Ascending aorta (tissue), 2 donors: ENCODE data around the gene SMIM38. TPM values are rescaled to one million over a fixed set of nuclear protein-coding genes. Genes with fewer than 3 reads are reported as not detected.

Experiments used
- DNase-seq, 2 donors: peaks; one replicate each; pipeline ENCODE4 v3.0.0-alpha.2; 2019; ENCODE audit warnings: low spot score in 2 of 2
- H3K27ac ChIP-seq, 2 donors: fragments of 200-600 bp; sonication (generic); one replicate each; pipeline ENCODE4 v1.5.1; 2016 to 2017; ENCODE audit warnings: mild to moderate bottlenecking in 1 of 2
- H3K27me3 ChIP-seq: fragments of 200-600 bp; sonication (generic); one replicate; pipeline ENCODE4 v1.5.1; 2017
- H3K36me3 ChIP-seq, 2 donors: fragments of 200-600 bp; sonication (generic); one replicate each; pipeline ENCODE4 v1.5.1; 2016
- H3K4me1 ChIP-seq, 2 donors: fragments of 200-600 bp; sonication (generic); one replicate each; pipeline ENCODE4 v1.5.1; 2016 to 2017; ENCODE audit warnings: mild to moderate bottlenecking in 1 of 2
- H3K4me3 ChIP-seq, 2 donors: fragments of 200-600 bp; sonication (generic); one replicate each; pipeline ENCODE4 v1.5.1; 2016 to 2017; ENCODE audit warnings: mild to moderate bottlenecking in 1 of 2
- H3K9me3 ChIP-seq, 2 donors: fragments of 200-600 bp; sonication (generic); one replicate each; pipeline ENCODE4 v1.5.1; 2016
- CTCF ChIP-seq, 3 experiments: fragments of 200-600 bp in 2 of 3; fragments of 450-650 bp in 1 of 3; sonication (generic) in 2 of 3; IDR thresholded peaks; one replicate each; pipeline ENCODE4 v1.5.1; 2016 to 2019; ENCODE audit warnings: antibody characterized with exemption in 3 of 3, mild to moderate bottlenecking in 1 of 3, moderate library complexity in 1 of 3
- intact Hi-C: fragments of 100-400 bp; cut with DNase I; formaldehyde crosslinking; loops from one replicate; pipeline ENCODE4 v1.15.1; 2023
- total RNA-seq: library from RNA; depleted of rRNA; stranded (reverse); fragments of >200 nt; gene quantifications from one replicate; pipeline ENCODE4 v1.1.0, GENCODE V29; 2016

SMIM38 gene
- total RNA-seq, 1 donor from 2014 or later: 3.1 TPM

GRCh38 chr11:69201066-69201365 is 45.3 kb downstream of the SMIM38 start:
- H3K4me3 ChIP-seq: no peak overlapping the region
- no peaks in the 10 kb centered on the region for H3K36me3 ChIP-seq
- H3K27me3 ChIP-seq: no peaks in the 10 kb centered on the region
- TF ChIP-seq CTCF (IDR thresholded peaks at IDR 0.05): no peak
- peaks cover 0 to 5% of the 10 kb centered on the region in 2 donors for H3K4me1 ChIP-seq
- DNase-seq: no peak
- no peak overlapping the region for H3K27ac ChIP-seq
- intact Hi-C loops: no loop called here
- H3K9me3 ChIP-seq: no peaks in the 10 kb centered on the region

GRCh38 chr11:69201764-69202370 is 46.1 kb downstream of the SMIM38 start:
- no peaks in the 10 kb centered on the region for H3K36me3 ChIP-seq
- no peaks in the 10 kb centered on the region for H3K9me3 ChIP-seq
- no peaks in the 10 kb centered on the region for H3K27me3 ChIP-seq
- TF ChIP-seq CTCF (IDR thresholded peaks at IDR 0.05): no peak
- intact Hi-C loops: no loop called here
- peaks cover 0 to 5% of the 10 kb centered on the region in 2 donors for H3K4me1 ChIP-seq
- no peak overlapping the region for H3K27ac ChIP-seq
- H3K4me3 ChIP-seq: no peak overlapping the region
- peak in 1 of 2 donors; percentile 50 for DNase-seq

- DNase-seq: peak in 1 of 2 donors; percentile 61
- H3K9me3 ChIP-seq: no peaks in the 10 kb centered on the region
- no peaks in the 10 kb centered on the region for H3K36me3 ChIP-seq
- TF ChIP-seq CTCF (IDR thresholded peaks at IDR 0.05): no peak
- peak overlapping the region in 1 of 2 donors; percentile 25 for H3K4me3 ChIP-seq
- H3K4me1 ChIP-seq: peaks cover 0 to 5% of the 10 kb centered on the region in 2 donors
- intact Hi-C loops: no loop called here
- no peaks in the 10 kb centered on the region for H3K27me3 ChIP-seq
- H3K27ac ChIP-seq: no peak overlapping the region
Measured at GRCh38 chr11:69202511-69203221, 46.9 kb downstream of the SMIM38 start.

- Histone ChIP-seq H3K27ac (no peak overlapping the region), H3K36me3 (no peaks in the 10 kb centered on the region), H3K4me1 (peaks cover 0 to 5% of the 10 kb centered on the region in 2 donors), H3K27me3 (no peaks in the 10 kb centered on the region), H3K9me3 (no peaks in the 10 kb centered on the region), H3K4me3 (peak overlapping the region; percentile 20 to 25)
- intact Hi-C loops: no loop called here
- DNase-seq: peak in 1 of 2 donors; percentile 1
- TF ChIP-seq CTCF (IDR thresholded peaks at IDR 0.05): no peak
Measured at GRCh38 chr11:69203381-69203780, 47.6 kb downstream of the SMIM38 start.

GRCh38 chr11:69203901-69204245 is 48.1 kb downstream of the SMIM38 start:
- Histone ChIP-seq H3K4me1 (peaks cover 0 to 5% of the 10 kb centered on the region in 2 donors), H3K36me3 (no peaks in the 10 kb centered on the region), H3K4me3 (peak overlapping the region in 1 of 2 donors; percentile 25), H3K9me3 (no peaks in the 10 kb centered on the region), H3K27me3 (no peaks in the 10 kb centered on the region), H3K27ac (no peak overlapping the region)
- peak in 1 of 2 donors; percentile 50 for DNase-seq
- TF ChIP-seq CTCF (IDR thresholded peaks at IDR 0.05): no peak
- intact Hi-C loops: no loop called here
